ENCODE results near the gene AGAP1.

- TF ChIP-seq CTCF (IDR thresholded peaks at IDR 0.05) (no peak), EZH2 (IDR thresholded peaks at IDR 0.05) (no peak), EZH2phosphoT487 (IDR thresholded peaks at IDR 0.05) (no peak)
Observed at GRCh38 chr2:236022128-236022527, 528.3 kb downstream of the AGAP1 start.

All from neural progenitor cell (in vitro differentiated cells).